Stomach (tissue), 9 donors: ENCODE measurements around the gene PRELID3B. TPM values are rescaled to one million over a fixed set of nuclear protein-coding genes. Genes with fewer than 3 reads are reported as not detected.

Source experiments
- DNase-seq, 2 donors: peaks; one replicate each; pipeline versions ENCODE4 v3.0.0 to v3.0.0-alpha.2; 2013 to 2019
- H3K27ac ChIP-seq, 5 donors: fragments of 200-600 bp in 4 of 5; sonication (generic) in 4 of 5; one replicate each; pipeline ENCODE4 v1.5.1; 2013 to 2019; ENCODE audit warnings: mild to moderate bottlenecking in 1 of 5, moderate library complexity in 1 of 5
- H3K27me3 ChIP-seq, 3 donors: fragments of 200-600 bp; sonication (generic); one replicate each; pipeline ENCODE4 v1.5.1; 2017 to 2019; ENCODE audit warnings: mixed run types in 1 of 3
- H3K36me3 ChIP-seq, 4 donors: fragments of 200-600 bp; sonication (generic); 1 replicate in 3 of 4; 2 replicates in 1 of 4; pipeline ENCODE4 v1.5.1; 2016 to 2019
- H3K4me1 ChIP-seq, 4 donors: fragments of 200-600 bp; sonication (generic); one replicate each; pipeline ENCODE4 v1.5.1; 2016 to 2019
- H3K4me3 ChIP-seq, 4 donors: fragments of 200-600 bp; sonication (generic) in 3 of 4; one replicate each; pipeline ENCODE4 v1.5.1; 2016 to 2019; ENCODE audit warnings: mild to moderate bottlenecking in 1 of 4
- H3K9me3 ChIP-seq, 4 donors: fragments of 200-600 bp; sonication (generic); one replicate each; pipeline ENCODE4 v1.5.1; 2016 to 2019
- EP300 ChIP-seq: sonication (generic); formaldehyde crosslinking; IDR thresholded peaks from one replicate; pipeline ENCODE4 v1.6.1; 2017; ENCODE audit warnings: antibody characterized with exemption
- POLR2A ChIP-seq, 4 donors: fragments of 450-650 bp; IDR thresholded peaks; one replicate each; pipeline ENCODE4 v1.6.1; 2016; ENCODE audit warnings: antibody characterized with exemption in 4 of 4, control low read depth in 2 of 4, mild to moderate bottlenecking in 1 of 4, moderate library complexity in 1 of 4
- POLR2AphosphoS5 ChIP-seq, 3 donors: sonication (generic); formaldehyde crosslinking; IDR thresholded peaks; one replicate each; pipeline ENCODE4 v1.6.1; 2016; ENCODE audit warnings: antibody characterized with exemption in 3 of 3
- WGBS, 5 donors: extraction: QIAGEN DNeasy Blood & Tissue Kit in 3 of 5; methylation state at CpG; one replicate each; pipeline versions ENCODE4 v1.1.5 to v1.1.7; 2013 to 2018; 5-methylcytosine and 5-hydroxymethylcytosine counted together
- intact Hi-C: fragments of 100-400 bp; cut with DNase I; formaldehyde crosslinking; loops from one replicate; pipeline ENCODE4 v1.15.1; 2023; ENCODE audit warnings: low total_unique reads
- polyA plus RNA-seq, 3 donors: library from polyadenylated mRNA; stranded (reverse); fragments of 200-250 nt; gene quantifications; one replicate each; pipeline ENCODE4 v1.2.3, GENCODE V29; 2013
- total RNA-seq, 5 donors: library from RNA; depleted of rRNA; stranded (reverse); fragments of >200 nt; gene quantifications; one replicate each; pipeline versions ENCODE4 v1.1.0 to v1.2.3, GENCODE V29; 2014 to 2016
- TF ChIP-seq, protein P1 (sequence below), 7 experiments: fragments of 450-650 bp in 4 of 7; fragments of 200-600 bp in 3 of 7; sonication (generic) in 3 of 7; IDR thresholded peaks; one replicate each; pipeline ENCODE4 v1.5.1; 2016 to 2019; ENCODE audit warnings: antibody characterized with exemption in 7 of 7, control low read depth in 2 of 7, mild to moderate bottlenecking in 1 of 7
- donor health status: healthy with polysubstance abuse.
- donor health status: Bipolar disorder and iron deficiency.
- donor health status: healthy.

The PRELID3B gene
- total and polyA plus RNA-seq, 8 donors: 20.0 to 322 (median 56.1) TPM

DNA sequence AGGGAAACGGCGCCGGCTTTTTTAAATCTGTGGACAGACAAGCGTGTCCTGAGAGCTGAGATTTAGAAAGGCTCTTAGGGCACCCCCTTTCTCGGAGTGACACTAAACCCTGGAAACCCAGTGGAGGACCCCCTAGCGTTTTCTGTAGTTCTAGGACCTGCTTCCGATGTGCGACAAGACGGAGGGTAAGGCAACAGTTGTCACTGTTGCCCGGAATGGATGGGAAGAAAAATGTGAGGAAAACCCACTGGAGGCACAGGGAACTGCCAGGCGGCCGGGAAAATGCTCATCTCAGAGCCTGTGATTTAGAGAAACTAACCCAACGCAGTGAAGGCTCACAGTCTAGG is 9.9 kb downstream of the PRELID3B start:
- 1 to 5% (median 2%) methylated on average over 10 to 13 of the region's 13 CpGs for WGBS, 5 donors

DNA sequence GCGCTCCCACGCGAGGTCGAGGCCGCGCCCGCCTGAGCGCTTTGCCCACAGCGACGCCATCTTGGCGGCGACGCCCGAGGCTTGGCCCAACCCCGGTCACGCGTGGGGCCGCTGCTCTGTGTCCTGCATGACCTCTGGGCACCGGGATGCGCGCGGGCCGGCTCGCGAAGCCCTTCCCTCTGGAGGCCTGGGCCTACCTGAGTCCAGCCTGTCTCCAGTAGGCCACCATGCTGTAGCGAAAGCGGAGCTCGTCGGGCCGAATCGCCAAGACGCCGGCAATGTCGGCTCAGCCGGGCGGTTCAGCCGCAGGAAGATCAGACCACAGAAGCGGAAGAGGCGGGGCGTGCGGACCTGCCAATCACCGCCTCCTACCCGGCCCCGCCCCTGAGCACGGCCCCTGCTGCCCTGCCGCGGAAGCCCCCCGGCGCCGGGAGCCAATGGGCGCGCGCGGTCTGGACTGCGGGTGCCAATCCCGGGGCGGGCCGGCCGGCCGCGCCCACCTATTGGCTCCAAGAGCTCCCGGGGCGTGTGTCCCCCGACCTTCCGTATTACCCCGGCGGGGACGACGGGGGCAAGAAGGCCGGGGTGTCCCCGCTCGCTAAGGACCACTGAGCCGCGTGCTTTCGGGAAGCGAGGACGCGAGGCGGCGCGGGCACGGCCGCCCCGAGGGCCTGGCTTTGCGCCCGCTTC is 10.4 kb downstream of the PRELID3B start, which contains the start of gene ATP5F1E:
TSS of gene ATP5F1E (minus strand) at position 313 of the 690 bp plus-strand sequence. CDS start at position 229, 84 bp downstream.
- no peaks in the 10 kb centered on the region for H3K27me3 ChIP-seq
- H3K36me3 ChIP-seq: peaks cover 30 to 66% (median 59%) of the 10 kb centered on the region in 4 donors
- H3K9me3 ChIP-seq: no peaks in the 10 kb centered on the region
- H3K27ac ChIP-seq: peak within 1 kb of the TSS; percentile 88 to 94 (median 91)
- peaks cover 32 to 52% (median 48%) of the 10 kb centered on the region in 4 donors for H3K4me1 ChIP-seq
- intact Hi-C loops: no loop called here
- DNase-seq: peak; percentile 97 to 99
- peak; percentile 33 to 96 (median 92) for TF ChIP-seq POLR2AphosphoS5 (IDR thresholded peaks at IDR 0.05)
- TF ChIP-seq, protein P1, sequence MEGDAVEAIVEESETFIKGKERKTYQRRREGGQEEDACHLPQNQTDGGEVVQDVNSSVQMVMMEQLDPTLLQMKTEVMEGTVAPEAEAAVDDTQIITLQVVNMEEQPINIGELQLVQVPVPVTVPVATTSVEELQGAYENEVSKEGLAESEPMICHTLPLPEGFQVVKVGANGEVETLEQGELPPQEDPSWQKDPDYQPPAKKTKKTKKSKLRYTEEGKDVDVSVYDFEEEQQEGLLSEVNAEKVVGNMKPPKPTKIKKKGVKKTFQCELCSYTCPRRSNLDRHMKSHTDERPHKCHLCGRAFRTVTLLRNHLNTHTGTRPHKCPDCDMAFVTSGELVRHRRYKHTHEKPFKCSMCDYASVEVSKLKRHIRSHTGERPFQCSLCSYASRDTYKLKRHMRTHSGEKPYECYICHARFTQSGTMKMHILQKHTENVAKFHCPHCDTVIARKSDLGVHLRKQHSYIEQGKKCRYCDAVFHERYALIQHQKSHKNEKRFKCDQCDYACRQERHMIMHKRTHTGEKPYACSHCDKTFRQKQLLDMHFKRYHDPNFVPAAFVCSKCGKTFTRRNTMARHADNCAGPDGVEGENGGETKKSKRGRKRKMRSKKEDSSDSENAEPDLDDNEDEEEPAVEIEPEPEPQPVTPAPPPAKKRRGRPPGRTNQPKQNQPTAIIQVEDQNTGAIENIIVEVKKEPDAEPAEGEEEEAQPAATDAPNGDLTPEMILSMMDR (IDR thresholded peaks at IDR 0.05): no peak
- TF ChIP-seq POLR2A (IDR thresholded peaks at IDR 0.05): peak in 2 of 4 donors; percentile 43 to 73
- peak within 1 kb of the TSS; percentile 78 to 85 (median 82) for H3K4me3 ChIP-seq
- 0 to 1% (median 1%) methylated on average over 37 to 86 of the region's 86 CpGs for WGBS, 5 donors

More for the DNA sequence above, 9.9 kb downstream of the PRELID3B start:
- DNase-seq: no peak
- no peaks in the 10 kb centered on the region for H3K27me3 ChIP-seq
- TF ChIP-seq POLR2A (IDR thresholded peaks at IDR 0.05) (no peak), EP300 (no peak)
- TF ChIP-seq, protein P1 (IDR thresholded peaks at IDR 0.05): peak in 1 of 7 experiments; percentile 15
- peak overlapping the region; percentile 88 to 94 (median 91) for H3K27ac ChIP-seq
- H3K9me3 ChIP-seq: no peaks in the 10 kb centered on the region
- intact Hi-C loops: no loop called here
- peaks cover 32 to 47% (median 43%) of the 10 kb centered on the region in 4 donors for H3K4me1 ChIP-seq
- H3K36me3 ChIP-seq: peaks cover 35 to 66% (median 59%) of the 10 kb centered on the region in 4 donors
- peak overlapping the region; percentile 78 to 85 (median 82) for H3K4me3 ChIP-seq

DNA sequence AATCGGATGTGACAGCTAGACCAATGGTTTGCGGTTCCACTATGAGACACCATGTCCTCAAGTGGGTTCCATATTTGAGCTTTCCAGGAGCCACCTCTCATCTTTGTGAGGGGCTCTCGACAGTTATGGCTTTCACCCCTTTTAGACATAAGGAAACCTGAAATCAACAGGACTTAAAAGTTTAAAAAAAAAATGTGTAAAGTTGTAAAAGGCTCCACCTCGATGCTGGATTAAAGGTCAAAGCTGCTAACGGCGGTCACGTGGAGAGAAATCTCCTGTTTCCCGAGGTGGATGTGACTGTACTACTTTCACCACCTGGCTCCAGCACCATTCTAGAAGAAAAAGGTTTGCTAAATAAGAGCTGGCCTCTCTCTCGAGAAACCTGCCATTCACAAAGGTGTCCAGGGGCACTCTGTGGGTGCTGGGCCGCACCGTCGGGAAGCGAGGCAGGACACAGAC is 11.0 kb downstream of the PRELID3B start:
- Histone ChIP-seq H3K36me3 (peaks cover 25 to 66% (median 58%) of the 10 kb centered on the region in 4 donors), H3K27ac (peak overlapping the region; percentile 88 to 94 (median 91)), H3K27me3 (no peaks in the 10 kb centered on the region), H3K4me3 (peak overlapping the region; percentile 78 to 85 (median 82)), H3K9me3 (no peaks in the 10 kb centered on the region), H3K4me1 (peaks cover 32 to 58% (median 50%) of the 10 kb centered on the region in 4 donors)
- 7 to 23% (median 11%) methylated on average over 13 of the region's 13 CpGs for WGBS, 5 donors
- intact Hi-C loops: no loop called here
- no peak for TF ChIP-seq POLR2A (IDR thresholded peaks at IDR 0.05)
- TF ChIP-seq EP300: no peak
- TF ChIP-seq, protein P1 (IDR thresholded peaks at IDR 0.05): no peak
- TF ChIP-seq POLR2AphosphoS5 (IDR thresholded peaks at IDR 0.05): no peak
- no peak for DNase-seq

DNA sequence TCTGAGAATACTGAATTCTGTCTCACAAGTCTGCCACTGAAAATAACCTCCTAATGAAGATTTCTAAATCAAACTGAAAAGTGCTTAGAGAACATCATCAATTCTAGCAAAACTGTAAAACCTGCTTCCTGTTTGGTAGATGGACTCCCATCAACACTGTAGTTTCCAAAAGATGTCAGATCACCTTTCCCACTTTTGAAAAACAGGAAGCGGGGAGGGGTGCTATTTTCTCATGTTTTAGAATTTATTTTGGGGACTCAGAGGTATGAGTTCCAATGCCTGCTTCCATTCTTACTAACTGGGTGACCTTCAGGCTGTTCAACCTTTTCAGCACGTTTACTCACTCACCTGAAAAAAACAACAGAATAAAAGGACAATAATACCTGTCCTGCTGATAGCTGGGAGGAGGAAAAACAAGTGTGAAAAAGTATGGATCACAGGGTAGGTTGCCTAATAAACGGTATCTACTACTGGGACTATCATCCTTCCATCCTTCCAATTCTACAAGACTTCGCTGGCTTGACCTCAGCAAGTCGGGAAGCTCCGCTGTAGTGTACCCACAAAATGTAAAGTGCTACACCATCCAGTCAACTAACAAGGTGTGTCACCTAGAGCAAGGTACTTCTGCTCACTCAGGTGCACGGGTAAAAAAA is 11.5 kb downstream of the PRELID3B start:
- H3K36me3 ChIP-seq: peaks cover 23 to 66% (median 58%) of the 10 kb centered on the region in 4 donors
- H3K27me3 ChIP-seq: no peaks in the 10 kb centered on the region
- H3K4me3 ChIP-seq: peak overlapping the region; percentile 78 to 85 (median 82)
- H3K27ac ChIP-seq: peak overlapping the region; percentile 54 to 94 (median 91)
- no peak for DNase-seq
- WGBS, 5 donors: 59 to 70% (median 61%) methylated on average over 7 of the region's 7 CpGs
- intact Hi-C loops: no loop called here
- H3K9me3 ChIP-seq: no peaks in the 10 kb centered on the region
- TF ChIP-seq POLR2A (IDR thresholded peaks at IDR 0.05) (no peak), POLR2AphosphoS5 (IDR thresholded peaks at IDR 0.05) (no peak), EP300 (no peak)
- TF ChIP-seq, protein P1 (IDR thresholded peaks at IDR 0.05): no peak
- peaks cover 32 to 64% (median 53%) of the 10 kb centered on the region in 4 donors for H3K4me1 ChIP-seq
